Measurements from ENCODE around the gene RANBP6. TPM values are rescaled to one million over a fixed set of nuclear protein-coding genes. Genes with fewer than 3 reads are reported as not detected.
"Not testable (repeated sequence)": the region's sequence is repeated elsewhere in the genome, so short reads cannot be mapped to it uniquely, and the experiment has no call there.

Gene RANBP6
- total RNA-seq, 2 experiments from 2014 or later = 18.3 to 18.8 TPM

DNA sequence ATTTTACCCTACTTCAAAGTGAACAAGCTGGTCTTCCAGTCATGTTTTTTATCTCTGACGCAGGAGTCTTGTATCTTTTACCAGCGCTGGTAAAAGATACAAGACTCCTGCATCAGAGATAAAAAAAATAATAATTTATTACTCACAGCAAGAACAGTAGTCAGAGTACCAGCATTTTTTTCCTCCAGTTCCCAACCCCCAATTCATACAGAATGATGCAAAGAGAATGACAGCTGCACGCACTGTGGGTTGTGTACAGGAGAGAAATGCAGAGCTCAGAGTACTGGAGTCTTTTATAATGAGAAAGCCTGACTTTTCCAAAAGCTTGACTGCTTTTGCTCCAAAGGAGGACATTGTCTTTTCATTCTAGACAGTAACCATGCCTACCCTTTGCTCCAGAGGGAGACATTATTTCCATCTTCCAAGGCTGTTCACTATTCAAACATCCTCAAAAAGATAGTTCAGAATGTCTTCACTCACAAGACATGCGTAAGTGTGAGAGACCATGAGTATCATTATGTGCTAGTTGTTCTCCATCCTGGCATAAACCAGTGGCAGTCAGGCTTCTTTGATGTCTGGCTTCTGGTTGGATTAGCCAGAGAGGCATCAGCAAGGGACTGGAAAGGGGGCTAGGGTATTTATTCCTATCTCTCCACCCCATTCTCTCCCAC is 14.3 kb upstream of the RANBP6 start:
- Mint-ChIP-seq H3K27me3 (peaks cover 13% of the 10 kb centered on the region), H3K4me1 (no peaks in the 10 kb centered on the region), H3K36me3 (no peaks in the 10 kb centered on the region), H3K27ac (no peak overlapping the region), H3K9me3 (no peaks in the 10 kb centered on the region), H3K4me3 (no peak overlapping the region)
- DNase-seq = no peak

DNA sequence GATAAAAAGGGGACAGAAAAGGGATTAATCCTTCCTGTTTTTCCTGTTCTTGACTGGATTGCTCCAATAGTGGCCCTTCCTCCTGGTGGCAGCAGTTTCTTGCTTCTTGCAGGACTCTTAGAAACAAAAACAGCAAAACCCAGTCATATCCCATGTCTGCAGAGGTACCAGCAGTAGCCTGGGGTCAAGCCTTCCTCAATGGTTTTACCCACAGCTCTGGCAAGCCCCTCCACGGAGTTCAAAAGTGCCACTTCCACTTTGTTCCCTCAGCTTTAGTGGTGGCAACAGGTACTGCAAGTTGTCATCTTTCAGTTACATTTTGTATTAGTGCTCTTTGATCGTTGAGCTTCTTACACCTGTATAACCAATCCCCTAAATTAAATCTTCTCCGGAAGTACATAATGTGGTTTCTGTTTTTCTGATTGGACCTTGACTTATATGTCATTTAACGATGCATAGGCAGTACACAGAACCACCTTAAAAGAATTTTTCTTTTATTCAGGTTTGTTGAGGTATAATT is 8.7 kb upstream of the RANBP6 start:
- Mint-ChIP-seq H3K27ac (no peak overlapping the region), H3K4me3 (no peak overlapping the region), H3K27me3 (peaks cover 13% of the 10 kb centered on the region), H3K9me3 (peaks cover 6% of the 10 kb centered on the region), H3K36me3 (no peaks in the 10 kb centered on the region), H3K4me1 (peaks cover 4% of the 10 kb centered on the region)
- peak; percentile 21 for DNase-seq

DNA sequence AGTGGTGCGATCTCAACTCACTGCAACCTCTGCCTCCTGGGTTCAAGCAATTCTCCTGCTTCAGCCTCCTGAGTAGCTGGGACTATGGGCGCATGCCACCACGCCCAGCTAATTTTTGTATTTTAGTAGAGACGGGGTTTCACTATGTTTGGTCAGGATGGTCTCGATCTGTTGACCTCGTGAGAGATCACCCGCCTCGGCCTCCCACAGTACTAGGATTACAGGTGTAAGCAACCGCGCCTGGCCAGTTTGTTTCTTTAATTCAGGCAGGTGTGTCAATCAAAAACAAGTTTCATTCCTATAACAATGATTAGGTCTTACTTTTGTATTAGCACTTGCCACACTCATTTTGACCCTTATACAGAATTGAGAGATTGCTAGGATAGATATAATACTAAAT is 1.6 kb upstream of the RANBP6 start:
- H3K27ac Mint-ChIP-seq, DNase-seq, H3K27me3 Mint-ChIP-seq, H3K4me3 Mint-ChIP-seq: not testable (repeated sequence)
- Mint-ChIP-seq H3K36me3 (peaks cover 31% of the 10 kb centered on the region), H3K4me1 (peaks cover 17% of the 10 kb centered on the region), H3K9me3 (peaks cover 21% of the 10 kb centered on the region)

DNA sequence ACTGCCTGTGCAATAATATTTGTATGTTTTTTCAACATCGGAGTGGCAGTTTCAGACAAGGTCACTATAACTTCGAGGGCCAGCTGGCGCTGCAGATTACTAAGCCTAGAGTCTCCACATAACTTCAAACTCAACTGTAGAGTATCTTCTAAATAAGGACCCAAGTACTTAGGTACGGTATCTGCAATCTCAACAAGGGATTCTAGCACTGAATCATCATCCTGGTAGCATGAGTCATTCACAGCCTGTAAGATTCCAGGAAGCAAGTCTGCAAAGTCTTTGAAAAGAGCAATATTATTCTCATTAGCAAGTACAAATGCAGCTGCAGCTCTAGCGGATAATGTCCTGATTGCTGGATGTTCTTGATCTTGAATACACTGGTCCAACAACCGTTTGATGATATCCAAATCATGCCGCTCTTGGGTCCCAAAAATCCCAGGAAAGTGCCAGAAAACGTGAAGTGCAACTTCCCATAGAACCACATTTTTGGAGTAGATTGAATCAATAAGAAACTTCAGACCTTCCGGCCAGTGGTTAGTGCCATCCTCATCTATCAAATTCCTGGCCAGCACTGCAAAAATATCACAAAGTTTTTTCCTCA is 654 bp downstream of the RANBP6 start:
- Mint-ChIP-seq H3K9me3 (peaks cover 19% of the 10 kb centered on the region), H3K36me3 (peaks cover 52% of the 10 kb centered on the region), H3K4me1 (peaks cover 26% of the 10 kb centered on the region), H3K27me3 (no peaks in the 10 kb centered on the region), H3K27ac (peak overlapping the region; percentile 96), H3K4me3 (peak overlapping the region; percentile 91)
- DNase-seq = no peak

DNA sequence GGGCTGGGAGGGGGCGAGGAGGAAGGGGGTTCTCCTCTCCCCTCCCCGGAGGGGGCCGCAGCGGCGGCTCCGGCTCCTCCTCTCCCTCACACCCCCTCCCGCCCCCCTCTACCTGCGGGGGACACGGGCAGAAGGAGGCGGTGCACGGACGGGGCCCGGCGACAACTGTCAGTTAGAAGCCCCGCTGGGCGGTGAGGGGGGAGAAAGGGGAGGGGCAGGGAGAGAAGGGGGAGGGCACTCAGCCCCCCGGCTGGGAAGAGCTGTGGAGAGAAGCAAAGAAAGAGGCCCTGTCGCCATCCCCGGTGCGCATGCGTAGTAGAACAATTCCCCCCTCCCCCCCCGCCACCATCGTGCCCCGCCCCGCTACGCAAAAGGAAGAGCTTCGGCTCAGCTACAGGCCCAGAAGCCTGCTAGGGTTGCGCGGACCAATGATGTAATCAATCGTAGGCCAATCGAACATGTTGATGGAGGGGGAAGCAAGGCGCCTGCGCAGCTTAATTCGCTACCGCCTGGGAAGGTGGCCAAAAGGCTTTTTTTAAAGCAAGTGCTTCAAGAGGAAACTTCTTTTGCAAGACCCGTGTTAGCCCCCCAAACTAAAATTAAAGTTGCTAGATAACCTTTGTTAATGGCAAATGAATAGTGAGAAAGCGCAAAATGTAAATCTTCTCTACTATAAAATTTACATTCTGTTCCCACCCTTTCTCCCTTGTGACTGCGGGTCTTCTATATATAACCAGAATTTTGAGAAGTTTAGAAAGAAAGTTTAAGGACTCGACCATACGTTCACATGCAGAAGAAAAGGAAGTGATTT is 7.0 kb downstream of the RANBP6 start:
- Mint-ChIP-seq H3K27ac (peak overlapping the region; percentile 85), H3K4me1 (peaks cover 43% of the 10 kb centered on the region), H3K9me3 (peaks cover 11% of the 10 kb centered on the region), H3K27me3 (no peaks in the 10 kb centered on the region), H3K4me3 (peak overlapping the region; percentile 74), H3K36me3 (peaks cover 37% of the 10 kb centered on the region)
- peak; percentile 89 for DNase-seq

DNA sequence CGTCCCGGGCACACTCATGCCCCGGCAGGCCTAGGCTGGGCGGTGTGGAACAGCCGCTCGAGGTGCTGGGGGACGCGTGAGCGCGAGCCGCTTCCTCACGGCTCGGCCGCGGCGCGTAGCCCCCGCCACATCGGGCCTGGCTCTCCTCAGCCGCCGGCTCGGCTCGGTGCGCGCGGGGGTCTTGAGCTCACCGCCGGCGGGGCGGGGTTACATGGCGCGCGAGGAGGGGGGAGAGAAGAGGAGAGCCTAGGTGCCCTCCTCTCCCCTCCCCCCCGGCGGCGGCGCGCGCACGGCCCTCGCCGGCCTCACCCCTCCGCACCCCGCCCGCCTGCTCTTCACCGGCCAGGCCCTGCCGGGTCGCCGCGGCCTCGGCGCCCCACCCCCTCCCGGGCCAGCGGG is 7.7 kb downstream of the RANBP6 start:
- no peaks in the 10 kb centered on the region for H3K27me3 Mint-ChIP-seq

DNA sequence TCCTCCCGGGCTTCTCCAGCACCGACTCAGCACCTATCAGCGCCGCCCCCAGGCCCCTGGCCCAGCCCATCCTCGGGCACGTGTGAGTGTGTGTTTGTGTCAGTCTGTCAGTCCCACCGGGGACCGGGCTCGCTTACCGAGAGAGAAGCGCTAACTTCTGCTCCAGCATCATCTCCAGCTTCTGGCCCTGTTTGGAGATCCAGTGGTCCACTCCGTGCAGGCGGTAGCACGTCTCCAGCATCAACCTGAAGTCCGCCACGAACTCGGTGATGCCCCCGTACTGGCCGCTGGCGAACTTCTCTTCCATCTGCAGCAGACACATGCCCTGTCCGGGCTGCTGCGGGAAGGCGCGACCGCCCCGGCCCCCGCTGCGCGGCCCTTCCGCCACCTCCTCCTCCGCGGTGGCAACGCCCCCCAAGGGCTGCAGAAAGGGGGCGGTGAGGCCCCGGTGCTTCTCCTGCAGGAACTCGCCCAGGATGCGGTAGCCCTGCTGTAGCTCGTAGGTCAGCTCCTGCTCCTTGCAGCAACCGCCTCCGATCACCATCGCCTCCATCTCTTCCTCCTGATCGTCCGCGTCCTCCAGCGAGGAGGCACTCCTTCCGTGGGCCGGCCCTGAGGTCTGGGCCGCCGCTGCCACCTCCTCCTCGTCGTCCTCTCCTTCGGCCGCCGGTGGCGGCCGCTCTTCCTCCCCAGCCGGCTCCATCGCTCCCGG is 8.2 kb downstream of the RANBP6 start:
- DNase-seq = peak; percentile 95
- Mint-ChIP-seq H3K27me3 (no peaks in the 10 kb centered on the region), H3K4me3 (peak overlapping the region; percentile 84), H3K27ac (peak overlapping the region; percentile 84), H3K4me1 (peaks cover 40% of the 10 kb centered on the region), H3K9me3 (peaks cover 5% of the 10 kb centered on the region), H3K36me3 (peaks cover 26% of the 10 kb centered on the region)

More for the DNA sequence above, 7.7 kb downstream of the RANBP6 start:
- DNase-seq = peak; percentile 82
- Mint-ChIP-seq H3K4me1 (peaks cover 41% of the 10 kb centered on the region), H3K36me3 (peaks cover 31% of the 10 kb centered on the region), H3K4me3 (peak overlapping the region; percentile 84), H3K27ac (peak overlapping the region; percentile 84), H3K9me3 (peaks cover 5% of the 10 kb centered on the region)

DNA sequence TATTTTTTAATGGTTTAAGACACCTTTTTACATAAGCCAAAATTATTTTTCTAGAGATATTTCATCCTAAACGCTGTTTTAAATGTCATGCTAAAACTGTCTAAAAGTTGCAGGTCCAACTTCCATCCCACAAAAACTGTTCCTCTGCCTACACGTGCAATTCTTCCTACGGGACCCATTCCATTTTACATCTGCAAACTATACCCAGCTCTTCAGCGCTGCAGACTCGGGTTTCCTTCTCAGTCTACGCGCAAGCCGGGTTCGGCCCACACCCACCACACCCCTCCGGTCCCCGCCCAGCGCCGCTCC is 8.7 kb downstream of the RANBP6 start:
- Mint-ChIP-seq H3K4me3 (peak overlapping the region; percentile 84), H3K36me3 (peaks cover 22% of the 10 kb centered on the region), H3K4me1 (peaks cover 39% of the 10 kb centered on the region), H3K27ac (peak overlapping the region; percentile 21), H3K9me3 (peaks cover 2% of the 10 kb centered on the region), H3K27me3 (no peaks in the 10 kb centered on the region)
- DNase-seq = no peak

DNA sequence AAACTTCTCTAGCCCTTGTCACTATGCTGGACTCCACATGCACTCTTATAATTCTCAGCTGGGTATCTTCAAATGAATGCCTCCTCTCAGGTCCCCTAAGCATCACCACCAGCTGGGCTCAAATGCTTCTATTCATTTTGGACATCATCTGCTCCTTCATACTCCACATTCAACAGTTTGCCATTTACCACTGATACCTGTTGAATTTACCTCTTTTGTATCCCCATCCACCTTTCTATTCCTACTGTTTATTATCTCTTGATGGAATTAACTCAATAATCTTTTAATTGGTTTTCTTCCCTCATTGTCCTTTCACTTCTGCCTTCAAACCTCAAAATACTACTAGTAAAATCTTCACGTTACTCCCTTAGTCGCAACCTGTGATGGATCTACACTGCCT is 14.5 kb downstream of the RANBP6 start:
- no peak for DNase-seq
- peaks cover 40% of the 10 kb centered on the region for H3K4me1 Mint-ChIP-seq
- H3K4me3 Mint-ChIP-seq = no peak overlapping the region
- H3K9me3 Mint-ChIP-seq = no peaks in the 10 kb centered on the region
- peaks cover 10% of the 10 kb centered on the region for H3K36me3 Mint-ChIP-seq
- H3K27ac Mint-ChIP-seq = no peak overlapping the region
- no peaks in the 10 kb centered on the region for H3K27me3 Mint-ChIP-seq

DNA sequence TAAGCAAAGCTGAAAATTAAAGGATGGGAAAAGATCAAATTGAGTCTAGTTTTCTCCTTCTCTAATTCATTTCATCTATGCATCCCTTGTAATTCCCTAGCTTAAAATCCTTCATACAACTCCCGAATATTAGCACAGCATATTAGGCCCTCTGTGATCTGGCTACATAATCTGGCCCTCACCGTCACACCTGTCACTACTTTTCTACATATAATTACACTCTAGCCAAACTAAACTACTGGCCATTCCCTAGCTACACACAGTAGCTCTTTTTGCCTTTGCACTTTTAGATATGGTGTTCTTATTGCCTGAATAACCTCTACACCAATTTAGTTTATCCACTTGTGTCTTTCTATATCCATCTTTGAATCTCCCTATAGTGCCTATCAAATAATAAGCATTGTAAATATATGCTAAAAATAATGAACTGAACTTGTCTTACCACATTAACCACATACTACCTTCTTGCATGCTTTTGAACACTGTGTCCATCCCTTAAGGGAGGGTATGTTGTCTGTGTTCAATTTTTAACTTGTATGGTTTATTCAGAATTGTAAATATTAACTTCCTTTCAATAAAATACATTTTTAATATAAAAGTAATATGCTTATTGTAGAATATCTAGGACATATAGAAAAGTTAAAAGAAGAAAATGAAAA is 15.9 kb downstream of the RANBP6 start:
- no peak overlapping the region for H3K27ac Mint-ChIP-seq
- no peaks in the 10 kb centered on the region for H3K9me3 Mint-ChIP-seq
- H3K27me3 Mint-ChIP-seq = no peaks in the 10 kb centered on the region
- H3K4me3 Mint-ChIP-seq = no peak overlapping the region
- H3K36me3 Mint-ChIP-seq = peaks cover 9% of the 10 kb centered on the region
- peaks cover 44% of the 10 kb centered on the region for H3K4me1 Mint-ChIP-seq
- DNase-seq = no peak

DNA sequence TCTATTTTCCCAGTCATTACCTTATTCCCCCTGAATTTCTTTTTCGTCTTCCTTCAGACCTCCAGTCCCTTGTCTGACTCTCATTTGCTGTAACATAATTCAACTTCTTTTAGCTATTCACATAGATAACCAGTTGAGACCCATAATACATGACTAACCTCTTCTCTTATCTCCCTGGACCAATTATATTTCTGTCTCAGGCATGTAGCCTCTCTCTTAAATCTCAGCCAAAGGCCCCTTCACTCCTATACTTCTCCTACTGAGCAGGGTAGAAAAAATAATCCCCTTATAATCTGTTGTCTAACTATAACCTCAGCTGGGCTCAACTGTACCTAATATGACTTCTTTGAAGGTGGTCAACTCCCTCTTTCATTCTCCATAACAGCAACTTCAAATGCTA is 20.9 kb downstream of the RANBP6 start:
- no peaks in the 10 kb centered on the region for H3K27me3 Mint-ChIP-seq
- no peak overlapping the region for H3K4me3 Mint-ChIP-seq
- no peak for DNase-seq
- no peaks in the 10 kb centered on the region for H3K9me3 Mint-ChIP-seq
- no peak overlapping the region for H3K27ac Mint-ChIP-seq
- peaks cover 34% of the 10 kb centered on the region for H3K4me1 Mint-ChIP-seq
- H3K36me3 Mint-ChIP-seq = peaks cover 4% of the 10 kb centered on the region

DNA sequence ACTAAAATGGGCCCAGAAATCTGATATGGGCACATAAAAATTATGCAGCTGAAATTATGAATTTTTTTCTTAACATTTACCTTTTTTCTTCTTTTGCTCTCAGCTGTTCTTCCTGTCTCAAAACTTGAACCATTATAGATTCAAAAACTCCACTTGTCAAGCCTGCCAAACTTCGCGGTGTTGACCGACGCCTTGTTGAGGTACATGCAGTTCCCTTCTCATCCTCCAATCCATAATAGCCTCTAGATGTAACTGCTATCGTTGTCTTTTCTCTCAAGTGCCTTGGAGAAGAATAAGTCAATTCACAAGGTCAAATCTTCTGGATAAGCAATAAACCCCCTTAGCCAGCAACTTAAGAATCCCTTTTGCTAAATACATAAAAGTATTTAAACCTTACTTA is 27.2 kb downstream of the RANBP6 start:
- H3K27ac Mint-ChIP-seq = no peak overlapping the region
- peaks cover 10% of the 10 kb centered on the region for H3K4me1 Mint-ChIP-seq
- no peaks in the 10 kb centered on the region for H3K9me3 Mint-ChIP-seq
- H3K36me3 Mint-ChIP-seq = peaks cover 8% of the 10 kb centered on the region
- no peak for DNase-seq
- H3K27me3 Mint-ChIP-seq = no peaks in the 10 kb centered on the region
- H3K4me3 Mint-ChIP-seq = no peak overlapping the region

DNA sequence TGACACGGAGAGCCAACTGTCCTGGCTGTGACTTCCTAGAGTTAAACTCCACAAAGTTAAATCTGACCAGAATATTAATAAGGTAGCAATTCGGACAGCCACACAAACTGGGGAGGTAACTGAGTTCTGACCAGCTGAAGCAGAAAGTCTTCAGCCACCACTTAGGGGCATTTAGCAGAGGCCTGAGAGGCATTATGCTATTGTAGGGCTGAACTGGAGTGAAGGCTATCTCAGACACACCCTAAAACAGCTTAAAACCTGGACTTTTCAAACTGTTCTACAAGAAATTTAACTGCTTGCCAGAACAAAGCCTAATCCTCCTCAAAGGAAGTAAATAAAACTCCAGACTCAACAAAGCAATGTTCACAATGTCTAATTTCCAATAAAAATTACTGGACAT is 32.4 kb downstream of the RANBP6 start:
- Mint-ChIP-seq H3K9me3 (no peaks in the 10 kb centered on the region), H3K27ac (no peak overlapping the region), H3K36me3 (peaks cover 17% of the 10 kb centered on the region), H3K27me3 (no peaks in the 10 kb centered on the region), H3K4me3 (no peak overlapping the region), H3K4me1 (peaks cover 7% of the 10 kb centered on the region)
- DNase-seq = no peak

DNA sequence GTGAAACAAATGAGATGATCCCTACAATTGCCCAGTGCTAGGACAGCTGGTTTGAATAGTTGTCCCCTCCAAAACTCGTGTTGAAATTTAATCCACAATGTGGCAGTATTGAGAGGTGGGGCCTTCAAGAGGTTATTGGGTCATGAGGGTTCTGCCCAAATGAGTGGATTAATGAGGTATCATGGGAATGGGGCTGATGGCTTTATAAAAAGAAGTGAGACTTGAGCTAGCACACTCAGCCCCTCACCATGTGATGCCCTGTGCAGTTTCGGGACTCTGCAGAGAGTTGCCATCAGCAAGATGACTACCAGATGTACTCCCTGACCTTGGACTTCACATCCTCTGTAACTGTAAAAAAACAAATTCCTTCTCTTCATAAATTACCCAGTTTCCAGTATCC is 33.1 kb downstream of the RANBP6 start:
- peaks cover 17% of the 10 kb centered on the region for H3K36me3 Mint-ChIP-seq
- H3K27ac Mint-ChIP-seq = no peak overlapping the region
- H3K4me1 Mint-ChIP-seq = peaks cover 7% of the 10 kb centered on the region
- no peaks in the 10 kb centered on the region for H3K27me3 Mint-ChIP-seq
- H3K4me3 Mint-ChIP-seq = no peak overlapping the region
- H3K9me3 Mint-ChIP-seq = no peaks in the 10 kb centered on the region
- no peak for DNase-seq
